HL-60 (cell line): ENCODE measurements around the gene ZNF287.

Experiments used
- CTCF ChIP-seq: IDR thresholded peaks from one replicate; pipeline ENCODE4 v1.5.1; 2011; ENCODE audit warnings: low read length, control low read depth, inconsistent platforms; ENCODE audit not compliant: insufficient read depth
- SPI1 ChIP-seq: IDR thresholded peaks from 2 replicates; pipeline ENCODE4 v1.6.1; 2012; ENCODE audit warnings: low read depth, mild to moderate bottlenecking, borderline replicate concordance

GRCh38 chr17:16593356-16594102, 24.5 kb upstream of the ZNF287 start:
- TF ChIP-seq SPI1 (no peak), CTCF (no peak)
